Measurements from ENCODE around the gene ADAMTS2. TPM values are rescaled to one million over a fixed set of nuclear protein-coding genes. Genes with fewer than 3 reads are reported as not detected.

Gene ADAMTS2
- total RNA-seq, 1 experiment from 2014 or later: not detected

GRCh38 chr5:179140293-179140692 lies 205.0 kb downstream of the ADAMTS2 start:
- no peaks in the 10 kb centered on the region for H3K36me3 Mint-ChIP-seq (ENCODE audit: insufficient read depth, unreplicated experiment)

GRCh38 chr5:179139936-179140235 lies 205.4 kb downstream of the ADAMTS2 start:
- Mint-ChIP-seq H3K27me3 (ENCODE audit: unreplicated experiment) (no peaks in the 10 kb centered on the region), H3K36me3 (ENCODE audit: insufficient read depth, unreplicated experiment) (no peaks in the 10 kb centered on the region), H3K4me1 (ENCODE audit: low read depth, unreplicated experiment) (no peaks in the 10 kb centered on the region), H3K9me3 (ENCODE audit: low read depth, unreplicated experiment) (peaks cover 10% of the 10 kb centered on the region), H3K27ac (ENCODE audit: unreplicated experiment) (no peak overlapping the region), H3K4me3 (ENCODE audit: low read depth, unreplicated experiment) (no peak overlapping the region)
- intact Hi-C loops (cut with micrococcal nuclease; ENCODE audit: unreplicated experiment): no loop called here
- BruUV-seq (replicated peaks): no TSS peak
- DNase-seq: no peak
- no peak for TF ChIP-seq CTCF (IDR thresholded peaks at IDR 0.05; ENCODE audit: unreplicated experiment)
- CTCF ChIA-PET: no interaction called here

More at GRCh38 chr5:179140293-179140692, 205.0 kb downstream of the ADAMTS2 start:
- BruUV-seq (replicated peaks): no TSS peak
- no peak for DNase-seq
- peaks cover 10% of the 10 kb centered on the region for H3K9me3 Mint-ChIP-seq (ENCODE audit: low read depth, unreplicated experiment)
- CTCF ChIA-PET: no interaction called here
- H3K4me3 Mint-ChIP-seq (ENCODE audit: low read depth, unreplicated experiment): no peak overlapping the region
- no peak overlapping the region for H3K27ac Mint-ChIP-seq (ENCODE audit: unreplicated experiment)
- H3K4me1 Mint-ChIP-seq (ENCODE audit: low read depth, unreplicated experiment): no peaks in the 10 kb centered on the region
- no peaks in the 10 kb centered on the region for H3K27me3 Mint-ChIP-seq (ENCODE audit: unreplicated experiment)
- intact Hi-C loops (cut with micrococcal nuclease; ENCODE audit: unreplicated experiment): no loop called here
- no peak for TF ChIP-seq CTCF (IDR thresholded peaks at IDR 0.05; ENCODE audit: unreplicated experiment)

GRCh38 chr5:179139111-179139935 lies 205.9 kb downstream of the ADAMTS2 start:
- Mint-ChIP-seq H3K27ac (ENCODE audit: unreplicated experiment) (no peak overlapping the region), H3K4me1 (ENCODE audit: low read depth, unreplicated experiment) (no peaks in the 10 kb centered on the region), H3K9me3 (ENCODE audit: low read depth, unreplicated experiment) (peaks cover 10% of the 10 kb centered on the region), H3K4me3 (ENCODE audit: low read depth, unreplicated experiment) (no peak overlapping the region), H3K27me3 (ENCODE audit: unreplicated experiment) (no peaks in the 10 kb centered on the region), H3K36me3 (ENCODE audit: insufficient read depth, unreplicated experiment) (no peaks in the 10 kb centered on the region)
- TF ChIP-seq CTCF (IDR thresholded peaks at IDR 0.05; ENCODE audit: unreplicated experiment): no peak
- CTCF ChIA-PET: no interaction called here
- no TSS peak for BruUV-seq (replicated peaks)
- no peak for DNase-seq
- intact Hi-C loops (cut with micrococcal nuclease; ENCODE audit: unreplicated experiment): no loop called here

DNA sequence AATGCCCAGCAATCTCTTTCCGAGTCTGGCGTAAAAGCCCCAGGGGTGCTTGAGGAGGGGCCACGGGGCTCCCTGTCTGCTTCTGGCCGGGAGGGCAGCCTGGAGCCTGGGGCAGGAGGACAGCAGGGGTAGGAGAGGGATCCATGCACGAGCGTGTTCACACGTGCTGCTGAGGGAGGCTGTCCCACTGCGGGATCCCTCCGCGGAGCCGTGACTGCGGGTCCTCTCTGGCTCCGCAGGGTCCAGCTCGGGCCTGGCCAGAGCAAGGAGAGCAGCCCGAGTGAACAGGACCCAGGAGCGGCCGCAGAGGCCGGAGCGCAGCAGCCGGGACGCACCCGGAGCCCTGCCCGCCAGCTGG lies 206.7 kb downstream of the ADAMTS2 start:
- H3K27ac Mint-ChIP-seq (ENCODE audit: unreplicated experiment): no peak overlapping the region
- no peaks in the 10 kb centered on the region for H3K36me3 Mint-ChIP-seq (ENCODE audit: insufficient read depth, unreplicated experiment)
- intact Hi-C loops (cut with micrococcal nuclease; ENCODE audit: unreplicated experiment): no loop called here
- CTCF ChIA-PET: no interaction called here
- no peak for TF ChIP-seq CTCF (IDR thresholded peaks at IDR 0.05; ENCODE audit: unreplicated experiment)
- H3K4me3 Mint-ChIP-seq (ENCODE audit: low read depth, unreplicated experiment): no peak overlapping the region
- DNase-seq: no peak
- no TSS peak for BruUV-seq (replicated peaks)
- peaks cover 13% of the 10 kb centered on the region for H3K9me3 Mint-ChIP-seq (ENCODE audit: low read depth, unreplicated experiment)
- no peaks in the 10 kb centered on the region for H3K27me3 Mint-ChIP-seq (ENCODE audit: unreplicated experiment)
- H3K4me1 Mint-ChIP-seq (ENCODE audit: low read depth, unreplicated experiment): no peaks in the 10 kb centered on the region
